ENCODE measurements around the gene TGFBI. TPM values are rescaled to one million over a fixed set of nuclear protein-coding genes. Genes with fewer than 3 reads are reported as not detected.
A peak's percentile ranks its signal among the peaks of the same experiment; 100 is the strongest.

TGFBI gene
- total RNA-seq, 1 donor from 2014 or later: 620 TPM

DNA sequence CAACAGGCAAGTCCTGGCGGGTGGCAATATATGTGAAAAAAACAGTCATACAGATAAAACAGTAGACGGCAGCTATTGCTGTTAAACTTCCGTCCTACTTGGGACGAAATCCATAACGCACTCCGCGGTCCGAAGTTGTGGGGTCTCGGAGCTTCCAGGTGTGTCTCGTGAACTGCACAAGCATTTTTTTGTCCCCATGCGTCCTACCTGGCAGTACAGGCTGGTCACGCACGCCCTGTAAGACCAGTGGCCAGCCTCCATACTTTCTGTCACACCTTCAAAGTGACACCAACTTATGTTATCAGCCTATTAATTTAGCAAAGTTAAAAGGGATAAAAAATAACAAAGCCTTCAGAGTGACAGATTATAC, 51.3 kb downstream of the TGFBI start:
- no peak for TF ChIP-seq CTCF (IDR thresholded peaks at IDR 0.05)
- DNase-seq (ENCODE audit: low spot score): no peak
- Mint-ChIP-seq H3K4me3 (ENCODE audit: unreplicated experiment) (peak overlapping the region; percentile 48), H3K4me1 (ENCODE audit: low read depth) (no peaks in the 10 kb centered on the region), H3K36me3 (ENCODE audit: low read depth) (no peaks in the 10 kb centered on the region), H3K27ac (ENCODE audit: unreplicated experiment) (no peak overlapping the region), H3K9me3 (ENCODE audit: low read depth) (no peaks in the 10 kb centered on the region), H3K27me3 (ENCODE audit: low read depth) (no peaks in the 10 kb centered on the region)

- Mint-ChIP-seq H3K4me1 (ENCODE audit: low read depth) (no peaks in the 10 kb centered on the region), H3K27ac (ENCODE audit: unreplicated experiment) (no peak overlapping the region), H3K9me3 (ENCODE audit: low read depth) (no peaks in the 10 kb centered on the region), H3K4me3 (ENCODE audit: unreplicated experiment) (peak overlapping the region; percentile 48), H3K36me3 (ENCODE audit: low read depth) (no peaks in the 10 kb centered on the region), H3K27me3 (ENCODE audit: low read depth) (no peaks in the 10 kb centered on the region)
- no peak for DNase-seq (ENCODE audit: low spot score)
- no peak for TF ChIP-seq CTCF (IDR thresholded peaks at IDR 0.05)
These were observed 51.9 kb downstream of the TGFBI start for GRCh38 chr5:136080483-136081216.

GRCh38 chr5:136081217-136081591, 52.4 kb downstream of the TGFBI start:
- H3K4me3 Mint-ChIP-seq (ENCODE audit: unreplicated experiment): no peak overlapping the region
- no peak overlapping the region for H3K27ac Mint-ChIP-seq (ENCODE audit: unreplicated experiment)
- H3K36me3 Mint-ChIP-seq (ENCODE audit: low read depth): no peaks in the 10 kb centered on the region
- H3K9me3 Mint-ChIP-seq (ENCODE audit: low read depth): no peaks in the 10 kb centered on the region
- TF ChIP-seq CTCF (IDR thresholded peaks at IDR 0.05): no peak
- H3K27me3 Mint-ChIP-seq (ENCODE audit: low read depth): no peaks in the 10 kb centered on the region
- no peaks in the 10 kb centered on the region for H3K4me1 Mint-ChIP-seq (ENCODE audit: low read depth)
- DNase-seq (ENCODE audit: low spot score): no peak

GRCh38 chr5:136082390-136083193, 53.8 kb downstream of the TGFBI start:
- Mint-ChIP-seq H3K9me3 (ENCODE audit: low read depth) (no peaks in the 10 kb centered on the region), H3K4me1 (ENCODE audit: low read depth) (no peaks in the 10 kb centered on the region), H3K27me3 (ENCODE audit: low read depth) (no peaks in the 10 kb centered on the region), H3K4me3 (ENCODE audit: unreplicated experiment) (no peak overlapping the region), H3K27ac (ENCODE audit: unreplicated experiment) (no peak overlapping the region), H3K36me3 (ENCODE audit: low read depth) (no peaks in the 10 kb centered on the region)
- no peak for DNase-seq (ENCODE audit: low spot score)
- TF ChIP-seq CTCF (IDR thresholded peaks at IDR 0.05): peak; percentile 94

DNA sequence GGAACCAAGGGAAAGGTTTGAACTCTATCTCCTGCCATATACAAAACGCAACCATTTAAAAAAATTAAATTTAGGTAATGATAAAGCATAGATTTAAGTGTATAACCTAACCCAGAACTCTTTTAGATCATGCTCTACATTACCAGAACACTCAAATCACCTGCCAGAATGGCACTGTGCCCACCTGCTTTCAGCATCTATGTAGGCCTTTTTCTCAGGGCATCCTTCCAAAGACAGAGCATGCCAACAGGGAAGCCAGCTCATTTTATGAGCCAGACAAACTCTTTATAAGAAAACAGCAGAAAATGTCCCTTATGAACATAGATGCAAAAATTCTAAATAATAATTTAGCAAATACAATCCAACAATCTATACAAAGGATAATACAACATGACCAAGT, 55.9 kb downstream of the TGFBI start:
- Mint-ChIP-seq H3K4me1 (ENCODE audit: low read depth) (no peaks in the 10 kb centered on the region), H3K27ac (ENCODE audit: unreplicated experiment) (no peak overlapping the region), H3K4me3 (ENCODE audit: unreplicated experiment) (no peak overlapping the region), H3K36me3 (ENCODE audit: low read depth) (no peaks in the 10 kb centered on the region), H3K9me3 (ENCODE audit: low read depth) (no peaks in the 10 kb centered on the region), H3K27me3 (ENCODE audit: low read depth) (no peaks in the 10 kb centered on the region)
- TF ChIP-seq CTCF (IDR thresholded peaks at IDR 0.05): no peak
- DNase-seq (ENCODE audit: low spot score): no peak

All from chondrocyte (in vitro differentiated cells).